Stimulated activated memory B cell treated with anti-CD40 and anti-IgM and Interleukin-4, amounts not matched to agents 10 μg/mL and 1 μg/mL and 100 μg/mL, for 72 hours (primary cell): ENCODE data around the gene FCHSD2.
"Not testable (repeated sequence)": the region's sequence is repeated elsewhere in the genome, so short reads cannot be mapped to it uniquely, and the experiment has no call there.

ENCODE experiments used
- ATAC-seq: fragments of 150-1000 bp; cut with Tn5 transposase; 2 replicates; pipeline ENCODE4 v1.10.0; 2021
- H3K27ac Mint-ChIP-seq: one replicate; pipeline ENCODE4 v1.8.0; 2022; ENCODE audit warnings: mild to moderate bottlenecking, mixed read lengths
- H3K27me3 Mint-ChIP-seq: one replicate; pipeline ENCODE4 v1.8.0; 2022; ENCODE audit warnings: mixed read lengths
- H3K36me3 Mint-ChIP-seq: one replicate; pipeline ENCODE4 v1.8.0; 2022; ENCODE audit warnings: mixed read lengths
- H3K4me1 Mint-ChIP-seq: one replicate; pipeline ENCODE4 v1.8.0; 2022; ENCODE audit warnings: mixed read lengths
- H3K4me3 Mint-ChIP-seq: one replicate; pipeline ENCODE4 v1.8.0; 2022; ENCODE audit warnings: mild to moderate bottlenecking, moderate library complexity, mixed read lengths
- H3K9me3 Mint-ChIP-seq: one replicate; pipeline ENCODE4 v1.8.0; 2022; ENCODE audit warnings: mixed read lengths

FCHSD2 gene

GRCh38 chr11:73145986-73146575 is 4.0 kb upstream of the FCHSD2 start:
- H3K9me3 Mint-ChIP-seq: peaks cover 2% of the 10 kb centered on the region
- no peak for ATAC-seq
- H3K4me1 Mint-ChIP-seq: peaks cover 74% of the 10 kb centered on the region
- H3K36me3 Mint-ChIP-seq: no peaks in the 10 kb centered on the region
- peak overlapping the region; percentile 86 for H3K27ac Mint-ChIP-seq
- no peak overlapping the region for H3K4me3 Mint-ChIP-seq
- no peaks in the 10 kb centered on the region for H3K27me3 Mint-ChIP-seq

- H3K4me3 Mint-ChIP-seq: peak overlapping the region; percentile 83
- H3K27me3 Mint-ChIP-seq: no peaks in the 10 kb centered on the region
- peak overlapping the region; percentile 95 for H3K27ac Mint-ChIP-seq
- H3K4me1 Mint-ChIP-seq: peaks cover 64% of the 10 kb centered on the region
- ATAC-seq: no peak
- no peaks in the 10 kb centered on the region for H3K9me3 Mint-ChIP-seq
- peaks cover 8% of the 10 kb centered on the region for H3K36me3 Mint-ChIP-seq
These were observed 1.2 kb upstream of the FCHSD2 start for GRCh38 chr11:73143126-73143838.

GRCh38 chr11:73141309-73142127 is 600 bp downstream of the FCHSD2 start:
- Mint-ChIP-seq H3K4me3 (peak overlapping the region; percentile 100), H3K9me3 (no peaks in the 10 kb centered on the region), H3K27ac (peak overlapping the region; percentile 95)

GRCh38 chr11:73141031-73141308 is 1.1 kb downstream of the FCHSD2 start:
- H3K4me1 Mint-ChIP-seq: peaks cover 64% of the 10 kb centered on the region
- H3K36me3 Mint-ChIP-seq: peaks cover 25% of the 10 kb centered on the region
- H3K4me3 Mint-ChIP-seq: peak overlapping the region; percentile 100
- ATAC-seq: no peak
- H3K27me3 Mint-ChIP-seq: no peaks in the 10 kb centered on the region
- no peaks in the 10 kb centered on the region for H3K9me3 Mint-ChIP-seq
- H3K27ac Mint-ChIP-seq: peak overlapping the region; percentile 95

More at GRCh38 chr11:73141309-73142127, 600 bp downstream of the FCHSD2 start:
- peak; percentile 64 for ATAC-seq
- Mint-ChIP-seq H3K27me3 (no peaks in the 10 kb centered on the region), H3K4me1 (peaks cover 64% of the 10 kb centered on the region), H3K36me3 (peaks cover 19% of the 10 kb centered on the region)

- Mint-ChIP-seq H3K27me3 (no peaks in the 10 kb centered on the region), H3K9me3 (no peaks in the 10 kb centered on the region), H3K36me3 (peaks cover 29% of the 10 kb centered on the region), H3K27ac (peak overlapping the region; percentile 95), H3K4me1 (peaks cover 64% of the 10 kb centered on the region), H3K4me3 (peak overlapping the region; percentile 100)
- no peak for ATAC-seq
These were observed 1.7 kb downstream of the FCHSD2 start for GRCh38 chr11:73140213-73141030.

GRCh38 chr11:73139476-73140198 is 2.5 kb downstream of the FCHSD2 start:
- Mint-ChIP-seq H3K4me1 (peaks cover 68% of the 10 kb centered on the region), H3K36me3 (peaks cover 34% of the 10 kb centered on the region), H3K27me3 (no peaks in the 10 kb centered on the region), H3K4me3 (peak overlapping the region; percentile 100), H3K9me3 (no peaks in the 10 kb centered on the region), H3K27ac (peak overlapping the region; percentile 95)
- no peak for ATAC-seq

GRCh38 chr11:73137944-73138274 is 4.2 kb downstream of the FCHSD2 start:
- peak overlapping the region; percentile 54 for H3K4me3 Mint-ChIP-seq
- H3K9me3 Mint-ChIP-seq: no peaks in the 10 kb centered on the region
- H3K27me3 Mint-ChIP-seq: no peaks in the 10 kb centered on the region
- peaks cover 69% of the 10 kb centered on the region for H3K4me1 Mint-ChIP-seq
- peak overlapping the region; percentile 65 for H3K27ac Mint-ChIP-seq
- no peak for ATAC-seq
- peaks cover 51% of the 10 kb centered on the region for H3K36me3 Mint-ChIP-seq

GRCh38 chr11:73137262-73137943 is 4.7 kb downstream of the FCHSD2 start:
- no peak for ATAC-seq
- Mint-ChIP-seq H3K9me3 (no peaks in the 10 kb centered on the region), H3K4me3 (peak overlapping the region; percentile 54), H3K27me3 (no peaks in the 10 kb centered on the region), H3K36me3 (peaks cover 55% of the 10 kb centered on the region), H3K4me1 (peaks cover 66% of the 10 kb centered on the region), H3K27ac (peak overlapping the region; percentile 65)

GRCh38 chr11:73136722-73137121 is 5.4 kb downstream of the FCHSD2 start:
- Mint-ChIP-seq H3K36me3 (peaks cover 61% of the 10 kb centered on the region), H3K27ac (peak overlapping the region; percentile 65), H3K4me1 (peaks cover 66% of the 10 kb centered on the region)

GRCh38 chr11:73135346-73136284 is 6.5 kb downstream of the FCHSD2 start:
- Mint-ChIP-seq H3K9me3 (no peaks in the 10 kb centered on the region), H3K27me3 (no peaks in the 10 kb centered on the region), H3K4me1 (peaks cover 63% of the 10 kb centered on the region), H3K4me3 (no peak overlapping the region), H3K27ac (peak overlapping the region; percentile 65), H3K36me3 (peaks cover 62% of the 10 kb centered on the region)
- no peak for ATAC-seq

More at GRCh38 chr11:73136722-73137121, 5.4 kb downstream of the FCHSD2 start:
- peak overlapping the region; percentile 9 for H3K4me3 Mint-ChIP-seq
- ATAC-seq, H3K27me3 Mint-ChIP-seq, H3K9me3 Mint-ChIP-seq: not testable (repeated sequence)

GRCh38 chr11:73132349-73132748 is 9.8 kb downstream of the FCHSD2 start:
- Mint-ChIP-seq H3K27ac (peak overlapping the region; percentile 12), H3K36me3 (peaks cover 74% of the 10 kb centered on the region), H3K4me1 (peaks cover 52% of the 10 kb centered on the region)
- not testable (repeated sequence) for ATAC-seq, H3K9me3 Mint-ChIP-seq, H3K4me3 Mint-ChIP-seq, H3K27me3 Mint-ChIP-seq

- H3K36me3 Mint-ChIP-seq: peaks cover 72% of the 10 kb centered on the region
- H3K4me3 Mint-ChIP-seq: no peak overlapping the region
- peaks cover 4% of the 10 kb centered on the region for H3K9me3 Mint-ChIP-seq
- H3K4me1 Mint-ChIP-seq: peaks cover 46% of the 10 kb centered on the region
- ATAC-seq: no peak
- no peaks in the 10 kb centered on the region for H3K27me3 Mint-ChIP-seq
- H3K27ac Mint-ChIP-seq: no peak overlapping the region
These were observed 11.9 kb downstream of the FCHSD2 start for GRCh38 chr11:73130181-73130580.

- H3K9me3 Mint-ChIP-seq: peaks cover 10% of the 10 kb centered on the region
- H3K27ac Mint-ChIP-seq: no peak overlapping the region
- peaks cover 75% of the 10 kb centered on the region for H3K36me3 Mint-ChIP-seq
- H3K27me3 Mint-ChIP-seq: no peaks in the 10 kb centered on the region
- peaks cover 36% of the 10 kb centered on the region for H3K4me1 Mint-ChIP-seq
- H3K4me3 Mint-ChIP-seq: no peak overlapping the region
- no peak for ATAC-seq
These were observed 12.9 kb downstream of the FCHSD2 start for GRCh38 chr11:73129198-73129597.
